Mesenchymal stem cell (in vitro differentiated cells and primary cell): ENCODE measurements around the gene BCR.

Experiments
- DNase-seq: peaks from one replicate; pipeline ENCODE4 v3.0.0-alpha.2; 2013
- H2AFZ ChIP-seq: one replicate; pipeline ENCODE4 v1.6.1; 2013; ENCODE audit warnings: low read depth, mild to moderate bottlenecking, control low read depth, inconsistent platforms, low read length, moderate library complexity
- H2AK5ac ChIP-seq: 2 replicates; pipeline ENCODE4 v1.6.1; 2013; ENCODE audit warnings: low read length, moderate library complexity, mild to moderate bottlenecking, inconsistent platforms; ENCODE audit not compliant: severe bottlenecking
- H2BK120ac ChIP-seq: one replicate; pipeline ENCODE4 v1.6.1; 2013; ENCODE audit warnings: low read depth, mild to moderate bottlenecking, inconsistent platforms, low read length, moderate library complexity
- H2BK12ac ChIP-seq, 2 experiments: one replicate each; pipeline ENCODE4 v1.6.1; 2013; ENCODE audit warnings: inconsistent platforms in 2 of 2, low read length in 2 of 2, mild to moderate bottlenecking in 2 of 2, moderate library complexity in 2 of 2, control low read depth in 1 of 2
- H2BK15ac ChIP-seq: one replicate; pipeline ENCODE4 v1.6.1; 2013; ENCODE audit warnings: mild to moderate bottlenecking, low read depth, inconsistent platforms; ENCODE audit not compliant: poor library complexity, severe bottlenecking
- H2BK5ac ChIP-seq: 2 replicates; pipeline ENCODE4 v1.6.1; 2013; ENCODE audit warnings: low read depth, mild to moderate bottlenecking, low read length, control low read depth, inconsistent platforms; ENCODE audit not compliant: poor library complexity, severe bottlenecking
- H3K14ac ChIP-seq, 2 experiments: one replicate each; pipeline ENCODE4 v1.6.1; 2013; ENCODE audit warnings: inconsistent platforms in 2 of 2, low read length in 2 of 2, control low read depth in 1 of 2, mild to moderate bottlenecking in 1 of 2, moderate library complexity in 1 of 2
- H3K18ac ChIP-seq, 2 experiments: one replicate each; pipeline ENCODE4 v1.6.1; 2013; ENCODE audit warnings: inconsistent platforms in 2 of 2, low read length in 2 of 2, control low read depth in 1 of 2, low read depth in 1 of 2, mild to moderate bottlenecking in 1 of 2
- H3K23ac ChIP-seq, 2 experiments: one replicate each; pipeline ENCODE4 v1.6.1; 2013; ENCODE audit warnings: inconsistent platforms in 2 of 2, low read length in 2 of 2, mild to moderate bottlenecking in 2 of 2, moderate library complexity in 2 of 2, control low read depth in 1 of 2
- H3K27ac ChIP-seq: 2 replicates; pipeline ENCODE4 v1.5.1; 2013; ENCODE audit warnings: mild to moderate bottlenecking, moderate library complexity, low read length, control low read depth, inconsistent platforms; ENCODE audit not compliant: poor library complexity, severe bottlenecking
- H3K27me3 ChIP-seq, 2 experiments: 2 replicates each; pipeline versions ENCODE4 v1.6.1 to v1.7.0; 2013; ENCODE audit warnings: low read length in 2 of 2, mild to moderate bottlenecking in 2 of 2, moderate library complexity in 2 of 2, control low read depth in 1 of 2, inconsistent platforms in 1 of 2; ENCODE audit not compliant: control insufficient read depth in 1 of 2, insufficient read depth in 1 of 2
- H3K36me3 ChIP-seq, 2 experiments: 2 replicates each; pipeline versions ENCODE4 v1.6.1 to v1.7.0; 2013; ENCODE audit warnings: low read length in 2 of 2, control low read depth in 1 of 2, inconsistent platforms in 1 of 2, low read depth in 1 of 2, mild to moderate bottlenecking in 1 of 2; ENCODE audit not compliant: insufficient read depth in 2 of 2, control insufficient read depth in 1 of 2
- H3K4ac ChIP-seq, 2 experiments: one replicate each; pipeline ENCODE4 v1.6.1; 2013; ENCODE audit warnings: inconsistent platforms in 2 of 2, low read length in 2 of 2, mild to moderate bottlenecking in 2 of 2, moderate library complexity in 2 of 2, control low read depth in 1 of 2, low read depth in 1 of 2
- H3K4me1 ChIP-seq: 2 replicates; pipeline ENCODE4 v1.6.1; 2013; ENCODE audit warnings: low read depth, low read length, control low read depth; ENCODE audit not compliant: control insufficient read depth, insufficient read depth
- H3K4me2 ChIP-seq: 2 replicates; pipeline ENCODE4 v1.6.1; 2013; ENCODE audit warnings: low read length, mild to moderate bottlenecking, inconsistent platforms; ENCODE audit not compliant: poor library complexity, severe bottlenecking
- H3K4me3 ChIP-seq, 2 experiments: 2 replicates each; pipeline versions ENCODE4 v1.5.1 to v1.7.0; 2013; ENCODE audit warnings: low read length in 2 of 2, mild to moderate bottlenecking in 2 of 2, control low read depth in 1 of 2, low read depth in 1 of 2; ENCODE audit not compliant: insufficient read depth in 1 of 2
- H3K79me1 ChIP-seq: replicated peaks from 2 replicates; pipeline ENCODE4 v1.6.1; 2013; ENCODE audit warnings: mild to moderate bottlenecking, control low read depth, low read length, inconsistent platforms; ENCODE audit not compliant: poor library complexity, severe bottlenecking
- H3K9ac ChIP-seq: 2 replicates; pipeline ENCODE4 v1.7.0; 2013; ENCODE audit warnings: mild to moderate bottlenecking, low read length, moderate library complexity
- H3K9me3 ChIP-seq: 2 replicates; pipeline ENCODE4 v1.7.0; 2013; ENCODE audit warnings: mild to moderate bottlenecking, low read length; ENCODE audit not compliant: control insufficient read depth
- H4K8ac ChIP-seq: one replicate; pipeline ENCODE4 v1.6.1; 2013; ENCODE audit warnings: inconsistent platforms, mild to moderate bottlenecking, low read length, moderate library complexity
- H4K91ac ChIP-seq: one replicate; pipeline ENCODE4 v1.6.1; 2013; ENCODE audit warnings: mild to moderate bottlenecking, low read length, inconsistent platforms
- WGBS: methylation state at CpG from one replicate; pipeline ENCODE4 v1.1.7; 2013; ENCODE audit warnings: mixed read lengths; 5-methylcytosine and 5-hydroxymethylcytosine counted together

The BCR gene

GRCh38 chr22:23356094-23356493 lies 175.8 kb downstream of the BCR start:
- H2BK12ac ChIP-seq = no peak overlapping the region
- H3K27me3 ChIP-seq = peaks cover 36 to 39% of the 10 kb centered on the region in 2 experiments
- H3K27ac ChIP-seq = no peak overlapping the region
- H3K23ac ChIP-seq = no peak overlapping the region
- H2AFZ ChIP-seq = no peak overlapping the region
- H3K18ac ChIP-seq = no peak overlapping the region
- no peaks in the 10 kb centered on the region for H3K36me3 ChIP-seq
- no peak overlapping the region for H3K14ac ChIP-seq
- H3K9ac ChIP-seq = no peak overlapping the region
- no peaks in the 10 kb centered on the region for H3K4me1 ChIP-seq
- 77% methylated on average over 4 of the region's 4 CpGs for WGBS
- H3K4ac ChIP-seq = no peak overlapping the region
- H3K4me3 ChIP-seq = no peak overlapping the region
- H3K9me3 ChIP-seq = no peaks in the 10 kb centered on the region
- no peak overlapping the region for H2BK5ac ChIP-seq
- H3K79me1 ChIP-seq = no peaks in the 10 kb centered on the region
- H2AK5ac ChIP-seq = no peak overlapping the region
- H4K91ac ChIP-seq = no peak overlapping the region
- no peak overlapping the region for H2BK120ac ChIP-seq
- no peak overlapping the region for H3K4me2 ChIP-seq
- no peak overlapping the region for H2BK15ac ChIP-seq
- no peak overlapping the region for H4K8ac ChIP-seq
- DNase-seq = no peak

- no peaks in the 10 kb centered on the region for H3K4me1 ChIP-seq
- no peak overlapping the region for H3K9ac ChIP-seq
- H2AK5ac ChIP-seq = no peak overlapping the region
- H3K9me3 ChIP-seq = no peaks in the 10 kb centered on the region
- H3K27ac ChIP-seq = no peak overlapping the region
- peaks cover 40 to 41% of the 10 kb centered on the region in 2 experiments for H3K27me3 ChIP-seq
- WGBS = 64% methylated on average over 14 of the region's 14 CpGs
- no peak overlapping the region for H4K8ac ChIP-seq
- DNase-seq = no peak
- H2AFZ ChIP-seq = no peak overlapping the region
- H2BK12ac ChIP-seq = no peak overlapping the region
- H2BK15ac ChIP-seq = no peak overlapping the region
- H3K4ac ChIP-seq = no peak overlapping the region
- H2BK120ac ChIP-seq = no peak overlapping the region
- no peak overlapping the region for H3K4me3 ChIP-seq
- no peak overlapping the region for H3K23ac ChIP-seq
- no peak overlapping the region for H3K4me2 ChIP-seq
- no peak overlapping the region for H4K91ac ChIP-seq
- H3K79me1 ChIP-seq = no peaks in the 10 kb centered on the region
- no peak overlapping the region for H2BK5ac ChIP-seq
- no peaks in the 10 kb centered on the region for H3K36me3 ChIP-seq
- no peak overlapping the region for H3K18ac ChIP-seq
- H3K14ac ChIP-seq = no peak overlapping the region
These were observed 176.7 kb downstream of the BCR start for GRCh38 chr22:23357053-23357452.

DNA sequence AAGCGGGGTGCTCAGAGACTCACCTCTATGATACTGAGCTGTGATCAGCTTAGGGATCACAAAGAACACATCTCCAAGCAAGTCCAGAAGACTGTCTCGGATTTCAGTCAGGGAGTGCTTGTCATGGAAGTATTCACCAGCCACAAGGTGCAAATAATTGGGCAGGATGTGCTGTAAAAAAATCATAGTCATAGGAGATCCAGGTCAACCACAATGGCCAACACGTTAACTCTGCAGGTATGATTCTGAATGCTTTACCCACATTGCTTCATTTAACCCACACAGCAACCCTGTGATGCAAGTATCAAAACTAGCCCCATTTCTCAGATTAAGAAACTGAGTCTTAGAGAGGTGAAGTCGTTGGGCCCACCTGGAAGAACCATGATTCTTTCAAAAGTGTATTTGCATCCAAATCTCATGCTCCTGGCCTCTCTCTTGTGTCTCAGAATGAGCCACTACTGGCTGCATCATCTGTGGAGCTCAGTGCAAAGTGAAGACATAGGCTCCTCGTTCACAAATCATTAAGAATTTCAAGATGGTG lies 179.3 kb downstream of the BCR start:
- WGBS = 42% methylated on average over 5 of the region's 5 CpGs

DNA sequence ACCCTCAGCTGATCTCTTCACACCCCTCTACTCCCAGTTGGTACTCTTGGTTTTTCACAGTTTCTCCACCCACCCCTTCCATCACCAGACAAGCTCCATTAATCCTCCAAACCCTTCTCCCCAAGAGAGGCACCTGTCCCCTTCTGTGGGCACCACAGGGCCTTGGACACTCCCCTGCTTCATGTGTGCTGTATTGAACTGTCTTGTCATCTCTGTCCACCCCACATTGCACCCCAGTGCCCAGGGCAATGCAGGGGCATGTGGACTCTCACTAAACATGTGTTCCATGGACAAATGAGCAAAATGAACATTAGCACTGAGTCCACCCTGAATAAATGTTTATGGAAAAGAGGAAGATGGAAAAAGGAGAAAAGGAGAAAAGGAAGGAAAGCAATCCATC lies 181.4 kb downstream of the BCR start:
- Histone ChIP-seq H3K27ac (no peak overlapping the region), H2BK5ac (no peak overlapping the region), H2AFZ (no peak overlapping the region), H3K4me2 (no peak overlapping the region), H3K4me3 (no peak overlapping the region), H2BK15ac (no peak overlapping the region), H3K4ac (no peak overlapping the region), H4K8ac (no peak overlapping the region), H3K27me3 (peaks cover 47 to 53% of the 10 kb centered on the region in 2 experiments), H3K18ac (no peak overlapping the region), H3K36me3 (no peaks in the 10 kb centered on the region), H2AK5ac (no peak overlapping the region), H2BK12ac (no peak overlapping the region), H3K9ac (no peak overlapping the region), H3K23ac (no peak overlapping the region), H4K91ac (no peak overlapping the region), H3K79me1 (no peaks in the 10 kb centered on the region), H3K14ac (no peak overlapping the region), H2BK120ac (no peak overlapping the region), H3K4me1 (no peaks in the 10 kb centered on the region), H3K9me3 (no peaks in the 10 kb centered on the region)
- no peak for DNase-seq

More for the DNA sequence above, 179.3 kb downstream of the BCR start:
- Histone ChIP-seq H3K18ac (no peak overlapping the region), H3K79me1 (no peaks in the 10 kb centered on the region), H2AK5ac (no peak overlapping the region), H3K9ac (no peak overlapping the region), H2BK15ac (no peak overlapping the region), H2BK5ac (no peak overlapping the region), H3K4me1 (no peaks in the 10 kb centered on the region), H3K36me3 (no peaks in the 10 kb centered on the region), H4K91ac (no peak overlapping the region), H3K9me3 (no peaks in the 10 kb centered on the region), H2AFZ (no peak overlapping the region), H3K14ac (no peak overlapping the region), H3K4me2 (no peak overlapping the region), H3K27ac (no peak overlapping the region), H4K8ac (no peak overlapping the region), H3K27me3 (peaks cover 39 to 41% of the 10 kb centered on the region in 2 experiments), H3K23ac (no peak overlapping the region), H2BK12ac (no peak overlapping the region), H3K4ac (no peak overlapping the region), H2BK120ac (no peak overlapping the region), H3K4me3 (no peak overlapping the region)
- no peak for DNase-seq
